Cardiac muscle cell (in vitro differentiated cells and primary cell): Measurements from ENCODE around the gene TMEM273. TPM values are rescaled to one million over a fixed set of nuclear protein-coding genes. Genes with fewer than 3 reads are reported as not detected.

Experiments used
- DNase-seq, 2 donors: peaks; one replicate each; pipeline versions ENCODE4 v3.0.0 to v3.0.0-alpha.2; 2010 to 2017; ENCODE audit warnings: low read depth in 1 of 2, low spot score in 1 of 2
- H3K27ac ChIP-seq: fragments of 200-600 bp; sonication (generic); 2 replicates; pipeline ENCODE4 v1.5.1; 2016
- H3K27me3 ChIP-seq: fragments of 200-600 bp; sonication (generic); 2 replicates; pipeline ENCODE4 v1.6.0; 2016; ENCODE audit warnings: control low read depth
- H3K36me3 ChIP-seq: fragments of 200-600 bp; sonication (generic); 2 replicates; pipeline ENCODE4 v1.5.1; 2016; ENCODE audit warnings: control low read depth
- H3K4me1 ChIP-seq: fragments of 200-600 bp; sonication (generic); 2 replicates; pipeline ENCODE4 v1.8.1; 2017; ENCODE audit warnings: low read depth, mild to moderate bottlenecking, mixed run types
- H3K4me3 ChIP-seq: fragments of 200-600 bp; sonication (generic); 2 replicates; pipeline ENCODE4 v1.5.1; 2016; ENCODE audit warnings: mild to moderate bottlenecking
- H3K9me3 ChIP-seq: fragments of 200-600 bp; sonication (generic); 2 replicates; pipeline ENCODE4 v1.5.1; 2017; ENCODE audit warnings: low read depth, mild to moderate bottlenecking, control low read depth
- polyA plus RNA-seq: library from polyadenylated mRNA; unstranded; fragments of >200 nt; fragmentation: Nextera tagmentation; extraction: Ambion mirVana; gene quantifications from 2 replicates; pipeline ENCODE4 v1.2.1, GENCODE V29; 2016
- total RNA-seq: library from RNA; depleted of rRNA; stranded (reverse); fragments of >200 nt; gene quantifications from 2 replicates; pipeline ENCODE4 v1.2.3, GENCODE V29; 2016
- TF ChIP-seq, protein P1 (sequence below): IDR thresholded peaks from 2 replicates; pipeline ENCODE4 v1.5.1; 2012; ENCODE audit warnings: low read depth, mild to moderate bottlenecking, low read length

TMEM273 gene
- total and polyA plus RNA-seq, 2 experiments from 2014 or later: not detected

DNA sequence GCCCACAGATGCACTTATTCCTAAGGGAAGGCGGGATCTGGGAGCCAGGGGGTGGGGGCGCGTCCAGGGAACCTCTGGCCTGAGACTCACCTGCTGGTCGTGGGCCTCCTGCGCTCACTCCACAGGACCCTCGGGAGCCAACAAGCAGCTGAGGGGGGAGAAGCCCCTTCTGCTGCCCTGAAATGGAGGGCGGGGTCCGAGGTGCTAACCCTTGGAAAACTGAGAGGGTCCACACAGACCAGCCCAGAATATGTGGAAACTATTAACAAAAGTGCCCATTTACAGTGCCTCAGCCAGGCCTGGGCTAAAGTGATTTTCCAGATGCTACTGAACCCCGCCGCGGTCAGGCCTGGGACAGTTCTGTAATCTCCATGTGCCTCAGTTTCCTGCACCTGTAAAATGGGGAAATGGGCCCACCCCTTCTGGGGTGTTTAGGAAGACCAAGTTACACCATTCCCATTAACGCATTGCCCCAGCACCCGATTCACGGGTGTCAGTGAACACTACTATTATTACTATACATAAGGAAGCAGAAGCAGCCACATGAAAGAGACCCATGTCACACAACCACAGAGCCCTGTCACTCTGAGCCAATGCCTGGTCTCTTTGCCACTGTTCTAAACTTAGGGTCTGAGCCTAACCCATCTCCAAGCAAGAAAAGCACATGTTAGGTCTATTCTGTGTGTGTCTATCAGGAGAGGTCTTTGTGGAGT, 72.2 kb downstream of the TMEM273 start:
- H3K4me1 ChIP-seq: peaks cover 10% of the 10 kb centered on the region
- H3K27ac ChIP-seq: no peak overlapping the region
- no peaks in the 10 kb centered on the region for H3K27me3 ChIP-seq
- TF ChIP-seq, protein P1, sequence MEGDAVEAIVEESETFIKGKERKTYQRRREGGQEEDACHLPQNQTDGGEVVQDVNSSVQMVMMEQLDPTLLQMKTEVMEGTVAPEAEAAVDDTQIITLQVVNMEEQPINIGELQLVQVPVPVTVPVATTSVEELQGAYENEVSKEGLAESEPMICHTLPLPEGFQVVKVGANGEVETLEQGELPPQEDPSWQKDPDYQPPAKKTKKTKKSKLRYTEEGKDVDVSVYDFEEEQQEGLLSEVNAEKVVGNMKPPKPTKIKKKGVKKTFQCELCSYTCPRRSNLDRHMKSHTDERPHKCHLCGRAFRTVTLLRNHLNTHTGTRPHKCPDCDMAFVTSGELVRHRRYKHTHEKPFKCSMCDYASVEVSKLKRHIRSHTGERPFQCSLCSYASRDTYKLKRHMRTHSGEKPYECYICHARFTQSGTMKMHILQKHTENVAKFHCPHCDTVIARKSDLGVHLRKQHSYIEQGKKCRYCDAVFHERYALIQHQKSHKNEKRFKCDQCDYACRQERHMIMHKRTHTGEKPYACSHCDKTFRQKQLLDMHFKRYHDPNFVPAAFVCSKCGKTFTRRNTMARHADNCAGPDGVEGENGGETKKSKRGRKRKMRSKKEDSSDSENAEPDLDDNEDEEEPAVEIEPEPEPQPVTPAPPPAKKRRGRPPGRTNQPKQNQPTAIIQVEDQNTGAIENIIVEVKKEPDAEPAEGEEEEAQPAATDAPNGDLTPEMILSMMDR: no peak
- DNase-seq: no peak
- no peaks in the 10 kb centered on the region for H3K9me3 ChIP-seq
- no peaks in the 10 kb centered on the region for H3K36me3 ChIP-seq
- H3K4me3 ChIP-seq: no peak overlapping the region

DNA sequence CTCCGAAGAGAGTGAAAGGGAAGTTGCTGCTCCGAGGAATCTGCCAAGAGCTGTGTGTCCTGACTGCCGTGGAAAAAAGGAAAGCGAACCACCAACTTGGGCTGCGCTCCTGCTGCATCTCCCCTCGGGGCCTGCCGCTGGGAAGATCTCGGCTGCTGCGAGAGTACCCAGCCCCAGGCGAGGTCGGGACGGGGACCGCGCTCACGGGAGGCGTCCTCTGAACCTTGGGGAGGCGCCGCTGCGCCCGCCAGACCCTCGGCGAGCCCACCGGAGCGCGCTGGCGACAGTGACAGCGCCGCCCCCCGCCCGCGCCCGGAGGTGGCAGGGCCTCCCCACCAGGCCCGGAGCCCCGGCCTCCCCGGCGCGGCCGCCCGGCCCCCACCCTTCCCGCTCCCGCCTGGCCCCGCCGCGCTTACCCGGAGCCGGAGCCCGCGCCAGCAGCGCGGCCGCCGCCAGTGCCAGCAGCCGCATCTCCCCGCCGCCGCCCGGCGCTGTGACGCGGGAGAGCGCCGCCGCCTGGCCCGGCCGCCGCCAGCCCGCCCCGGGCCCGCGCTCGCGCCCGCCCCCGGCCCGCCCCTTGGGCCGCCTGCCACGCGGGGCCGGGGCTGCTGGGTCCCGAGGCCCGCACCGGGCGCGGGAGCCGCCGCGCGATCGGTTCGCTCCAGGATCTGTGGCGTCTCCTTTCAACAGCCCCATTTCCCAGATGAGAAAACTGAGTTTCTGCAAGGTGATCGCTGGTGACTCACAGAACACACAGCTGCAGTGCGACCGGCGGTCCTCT, 73.0 kb downstream of the TMEM273 start, which contains the start of gene VSTM4:
TSS of gene VSTM4 (minus strand) at position 508 of the 781 bp plus-strand sequence. CDS start at position 471, 37 bp downstream.
- DNase-seq: peak; percentile 61 to 71

DNA sequence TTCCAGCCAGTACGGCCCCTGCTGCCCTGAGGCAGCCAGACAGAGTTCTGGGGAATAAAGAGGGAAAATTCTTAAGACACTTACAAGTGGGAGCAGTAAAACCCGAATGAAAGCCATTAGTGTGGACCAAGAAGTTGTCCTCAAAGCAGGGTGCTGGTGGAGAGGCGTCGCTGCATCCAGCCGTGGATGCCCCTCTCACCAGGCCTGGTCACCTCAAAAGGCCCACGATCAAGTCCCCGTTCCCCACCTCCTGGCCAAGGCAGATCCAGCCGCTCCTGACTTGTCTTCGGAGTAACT, 73.5 kb downstream of the TMEM273 start:
- H3K4me3 ChIP-seq: peak overlapping the region; percentile 54
- no peak overlapping the region for H3K27ac ChIP-seq
- H3K36me3 ChIP-seq: no peaks in the 10 kb centered on the region
- no peaks in the 10 kb centered on the region for H3K27me3 ChIP-seq
- H3K9me3 ChIP-seq: no peaks in the 10 kb centered on the region
- no peak for DNase-seq
- H3K4me1 ChIP-seq: peaks cover 10% of the 10 kb centered on the region
- TF ChIP-seq, protein P1: no peak

More for the DNA sequence above, 73.0 kb downstream of the TMEM273 start, which contains the start of gene VSTM4:
- no peaks in the 10 kb centered on the region for H3K36me3 ChIP-seq
- H3K27ac ChIP-seq: no peak within 1 kb of the TSS
- H3K4me1 ChIP-seq: peaks cover 10% of the 10 kb centered on the region
- TF ChIP-seq, protein P1: no peak
- H3K4me3 ChIP-seq: peak within 1 kb of the TSS; percentile 54
- no peaks in the 10 kb centered on the region for H3K9me3 ChIP-seq
- no peaks in the 10 kb centered on the region for H3K27me3 ChIP-seq

DNA sequence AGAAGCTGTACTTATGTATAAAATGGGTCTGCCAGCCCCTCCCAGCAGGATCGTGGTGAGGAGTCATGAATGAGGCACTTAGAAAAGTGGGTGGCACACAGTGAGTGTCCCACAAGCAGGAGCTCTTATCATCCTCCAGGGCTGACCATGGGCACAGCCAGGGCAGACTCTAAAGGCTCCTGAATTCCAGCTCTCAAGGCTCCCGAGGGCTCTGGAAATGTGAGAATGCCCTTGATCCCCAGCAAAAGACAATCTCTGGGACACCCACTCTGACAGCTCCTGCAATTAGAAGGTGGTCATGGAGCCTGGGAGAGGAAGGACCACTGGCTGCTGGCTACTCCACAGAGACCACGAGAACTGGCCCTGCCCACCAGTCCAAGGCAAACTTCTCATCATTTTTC, 74.5 kb downstream of the TMEM273 start:
- no peaks in the 10 kb centered on the region for H3K9me3 ChIP-seq
- H3K4me1 ChIP-seq: peaks cover 10% of the 10 kb centered on the region
- DNase-seq: no peak
- TF ChIP-seq, protein P1: no peak
- no peaks in the 10 kb centered on the region for H3K36me3 ChIP-seq
- no peak overlapping the region for H3K27ac ChIP-seq
- no peak overlapping the region for H3K4me3 ChIP-seq
- H3K27me3 ChIP-seq: no peaks in the 10 kb centered on the region

DNA sequence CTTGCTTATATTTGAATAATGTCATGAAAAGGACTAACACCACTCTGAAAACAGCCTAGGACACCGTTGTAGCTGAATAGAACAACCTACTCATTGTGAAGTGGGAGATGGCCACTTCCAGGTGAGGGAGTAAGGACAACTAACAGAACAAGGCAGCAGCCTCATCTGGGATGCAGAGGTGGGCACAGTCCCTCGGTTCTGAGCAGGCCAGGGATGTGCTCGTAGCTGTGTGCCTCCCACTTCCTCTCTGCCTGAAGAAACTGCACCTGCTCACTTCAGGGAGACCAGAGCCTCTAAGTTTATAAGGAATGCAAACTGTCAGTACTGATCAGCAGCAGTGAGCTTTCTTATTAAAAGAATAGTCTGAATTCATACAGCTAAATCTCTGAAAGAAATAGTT, 75.3 kb downstream of the TMEM273 start:
- H3K27me3 ChIP-seq: no peaks in the 10 kb centered on the region
- peaks cover 5% of the 10 kb centered on the region for H3K4me1 ChIP-seq
- TF ChIP-seq, protein P1: no peak
- no peaks in the 10 kb centered on the region for H3K9me3 ChIP-seq
- no peak overlapping the region for H3K27ac ChIP-seq
- DNase-seq: no peak
- no peaks in the 10 kb centered on the region for H3K36me3 ChIP-seq
- no peak overlapping the region for H3K4me3 ChIP-seq
